Thyroid gland (tissue), 4 donors: ENCODE data around the gene GLI3.

Source experiments
- POLR2A ChIP-seq, 2 donors: fragments of 450-650 bp; IDR thresholded peaks; one replicate each; pipeline ENCODE4 v1.6.1; 2017; ENCODE audit warnings: antibody characterized with exemption in 2 of 2, mild to moderate bottlenecking in 2 of 2, moderate library complexity in 1 of 2
- TF ChIP-seq, protein P1 (sequence below), 6 experiments: fragments of 200-600 bp in 3 of 6; fragments of 450-650 bp in 3 of 6; sonication (generic) in 3 of 6; IDR thresholded peaks; one replicate each; pipeline ENCODE4 v1.5.1; 2016 to 2019; ENCODE audit warnings: antibody characterized with exemption in 6 of 6, mild to moderate bottlenecking in 2 of 6, inconsistent platforms in 1 of 6, moderate library complexity in 1 of 6

DNA sequence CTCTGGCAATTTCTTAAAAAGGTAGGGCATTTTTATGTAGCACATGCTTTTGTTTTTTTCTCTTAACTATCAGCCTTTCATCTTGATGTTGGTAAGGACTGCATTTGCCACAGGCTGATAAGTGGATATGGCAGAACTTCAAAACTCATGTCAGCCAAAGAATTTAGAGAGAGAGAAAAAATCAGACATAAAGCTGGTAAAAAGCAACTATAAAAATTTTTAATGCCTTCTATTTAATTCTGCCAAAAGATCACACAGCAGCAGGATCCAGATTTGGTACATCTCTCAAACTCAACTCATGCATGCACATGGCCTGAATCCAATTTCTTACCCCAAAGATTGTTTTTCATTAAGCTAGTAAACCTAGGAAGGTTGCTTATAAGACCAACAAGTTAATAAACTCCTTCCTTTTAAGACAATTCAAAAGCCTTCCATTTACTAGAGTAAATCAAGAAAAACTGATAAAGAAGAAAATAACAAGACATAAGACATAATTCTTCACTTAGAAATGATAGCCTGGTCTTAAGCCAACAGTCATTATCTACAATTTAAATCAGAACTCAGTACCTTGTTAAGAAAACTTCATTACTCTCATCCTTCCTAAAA, 69.3 kb downstream of the GLI3 start:
- TF ChIP-seq, protein P1, sequence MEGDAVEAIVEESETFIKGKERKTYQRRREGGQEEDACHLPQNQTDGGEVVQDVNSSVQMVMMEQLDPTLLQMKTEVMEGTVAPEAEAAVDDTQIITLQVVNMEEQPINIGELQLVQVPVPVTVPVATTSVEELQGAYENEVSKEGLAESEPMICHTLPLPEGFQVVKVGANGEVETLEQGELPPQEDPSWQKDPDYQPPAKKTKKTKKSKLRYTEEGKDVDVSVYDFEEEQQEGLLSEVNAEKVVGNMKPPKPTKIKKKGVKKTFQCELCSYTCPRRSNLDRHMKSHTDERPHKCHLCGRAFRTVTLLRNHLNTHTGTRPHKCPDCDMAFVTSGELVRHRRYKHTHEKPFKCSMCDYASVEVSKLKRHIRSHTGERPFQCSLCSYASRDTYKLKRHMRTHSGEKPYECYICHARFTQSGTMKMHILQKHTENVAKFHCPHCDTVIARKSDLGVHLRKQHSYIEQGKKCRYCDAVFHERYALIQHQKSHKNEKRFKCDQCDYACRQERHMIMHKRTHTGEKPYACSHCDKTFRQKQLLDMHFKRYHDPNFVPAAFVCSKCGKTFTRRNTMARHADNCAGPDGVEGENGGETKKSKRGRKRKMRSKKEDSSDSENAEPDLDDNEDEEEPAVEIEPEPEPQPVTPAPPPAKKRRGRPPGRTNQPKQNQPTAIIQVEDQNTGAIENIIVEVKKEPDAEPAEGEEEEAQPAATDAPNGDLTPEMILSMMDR (IDR thresholded peaks at IDR 0.05) = no peak
- no peak for TF ChIP-seq POLR2A (IDR thresholded peaks at IDR 0.05)
